ENCODE measurements around the gene NPY. TPM values are rescaled to one million over a fixed set of nuclear protein-coding genes. Genes with fewer than 3 reads are reported as not detected.
"Not testable (repeated sequence)": the region's sequence is repeated elsewhere in the genome, so short reads cannot be mapped to it uniquely, and the experiment has no call there.

Gene NPY
- total and polyA plus RNA-seq, 8 donors, result 0.30 to 8.8 (median 0.43) TPM; not detected in 4

- Histone ChIP-seq H3K4me3 (no peak overlapping the region), H3K36me3 (no peaks in the 10 kb centered on the region), H3K27me3 (no peaks in the 10 kb centered on the region), H3K4me1 (no peaks in the 10 kb centered on the region), H3K27ac (no peak overlapping the region), H3K9me3 (peaks cover 0 to 6% of the 10 kb centered on the region in 2 donors)
- TF ChIP-seq CTCF (IDR thresholded peaks at IDR 0.05), result no peak
- DNase-seq (no peak), ATAC-seq (no peak)
- intact Hi-C loops (cut with DNase I), result no loop called here
Observed at GRCh38 chr7:24245362-24245761, 38.6 kb upstream of the NPY start.

- Histone ChIP-seq H3K4me1 (no peaks in the 10 kb centered on the region), H3K9me3 (peaks cover 3 to 29% of the 10 kb centered on the region in 2 donors), H3K4me3 (no peak overlapping the region), H3K27me3 (no peaks in the 10 kb centered on the region), H3K36me3 (no peaks in the 10 kb centered on the region), H3K27ac (no peak overlapping the region)
- intact Hi-C loops (cut with DNase I), result no loop called here
- no peak for DNase-seq
- ATAC-seq, result no peak
- TF ChIP-seq CTCF (IDR thresholded peaks at IDR 0.05), result no peak
Observed at GRCh38 chr7:24249266-24249665, 34.7 kb upstream of the NPY start.

- H3K27me3 ChIP-seq, result no peaks in the 10 kb centered on the region
- intact Hi-C loops (cut with DNase I), result no loop called here
- TF ChIP-seq CTCF (IDR thresholded peaks at IDR 0.05), result no peak
- no peaks in the 10 kb centered on the region for H3K4me1 ChIP-seq
- no peak overlapping the region for H3K4me3 ChIP-seq
- peaks cover 3 to 29% of the 10 kb centered on the region in 2 donors for H3K9me3 ChIP-seq
- no peak overlapping the region for H3K27ac ChIP-seq
- DNase-seq (no peak), ATAC-seq (no peak)
- H3K36me3 ChIP-seq, result no peaks in the 10 kb centered on the region
Observed at GRCh38 chr7:24251568-24251967, 32.4 kb upstream of the NPY start.

- ATAC-seq, result no peak
- TF ChIP-seq CTCF (IDR thresholded peaks at IDR 0.05), result no peak
- no peak for DNase-seq
- no peaks in the 10 kb centered on the region for H3K4me1 ChIP-seq
- H3K4me3 ChIP-seq, result no peak overlapping the region
- H3K9me3 ChIP-seq, result peaks cover 3 to 26% of the 10 kb centered on the region in 2 donors
- intact Hi-C loops (cut with DNase I), result no loop called here
- H3K27ac ChIP-seq, result no peak overlapping the region
- no peaks in the 10 kb centered on the region for H3K27me3 ChIP-seq
- H3K36me3 ChIP-seq, result no peaks in the 10 kb centered on the region
Observed at GRCh38 chr7:24255139-24255538, 28.9 kb upstream of the NPY start.

- H3K27me3 ChIP-seq; DNase-seq; ATAC-seq; H3K4me3 ChIP-seq; H3K9me3 ChIP-seq; H3K4me1 ChIP-seq; H3K27ac ChIP-seq; intact Hi-C loops (cut with DNase I); H3K36me3 ChIP-seq: not testable (repeated sequence)
Observed at GRCh38 chr7:24258324-24258723, 25.7 kb upstream of the NPY start.

- H3K36me3 ChIP-seq, result no peaks in the 10 kb centered on the region
- no peaks in the 10 kb centered on the region for H3K9me3 ChIP-seq
- DNase-seq, result no peak
- intact Hi-C loops (cut with DNase I), result no loop called here
- TF ChIP-seq CTCF (IDR thresholded peaks at IDR 0.05), result no peak
- no peak for ATAC-seq
- H3K27me3 ChIP-seq, result no peaks in the 10 kb centered on the region
- H3K27ac ChIP-seq, result no peak overlapping the region
- H3K4me3 ChIP-seq, result no peak overlapping the region
- H3K4me1 ChIP-seq, result no peaks in the 10 kb centered on the region
Observed at GRCh38 chr7:24271938-24272337, 12.1 kb upstream of the NPY start.
